ENCODE data around the gene OVCH1.
A peak's percentile ranks its signal among the peaks of the same experiment; 100 is the strongest.
"Not testable (repeated sequence)": the region's sequence is repeated elsewhere in the genome, so short reads cannot be mapped to it uniquely, and the experiment has no call there.

Gene OVCH1

GRCh38 chr12:29415111-29415510 is 82.4 kb downstream of the OVCH1 start:
- DNase-seq (ENCODE audit: low read depth, low spot score), result no peak

DNA sequence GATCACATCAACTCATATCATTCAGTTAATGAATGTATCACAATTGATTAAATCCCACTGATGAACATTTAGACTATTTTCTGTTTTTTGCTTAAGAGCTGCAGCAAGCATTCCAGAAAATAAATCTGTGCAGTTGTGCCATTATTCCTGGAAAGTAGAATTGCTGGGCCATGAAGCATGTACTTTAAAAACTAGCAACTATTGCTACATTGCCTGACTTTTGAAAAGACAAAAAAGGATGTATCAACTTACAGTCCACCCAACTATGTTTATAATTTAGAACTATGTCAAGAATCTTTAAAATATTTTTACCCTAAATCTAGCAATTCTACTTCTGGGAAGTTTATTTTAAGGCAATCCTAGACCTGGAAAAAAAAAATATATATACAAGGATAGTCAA is 83.1 kb downstream of the OVCH1 start:
- no peak for DNase-seq (ENCODE audit: low read depth, low spot score)

DNA sequence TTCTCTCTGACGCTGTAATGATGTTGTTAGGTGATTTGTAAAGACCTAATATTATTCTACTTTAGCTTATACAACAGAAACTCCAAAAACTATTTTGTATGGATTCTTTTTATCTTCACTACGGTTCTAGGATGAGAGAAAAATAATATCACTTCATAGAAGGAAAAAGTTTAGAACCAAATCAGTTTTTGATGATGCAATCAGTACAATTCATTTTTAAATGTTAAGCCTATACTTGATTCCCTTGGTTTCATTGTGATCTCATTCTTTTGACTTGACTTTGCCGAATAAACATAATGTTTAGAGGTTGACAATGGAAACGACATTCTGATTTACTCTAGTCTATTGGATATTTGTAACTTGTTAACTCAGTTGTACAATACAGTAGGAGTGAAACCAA is 91.9 kb downstream of the OVCH1 start:
- no peak for DNase-seq (ENCODE audit: low read depth, low spot score)

GRCh38 chr12:29403991-29404390 is 93.5 kb downstream of the OVCH1 start:
- no peak for DNase-seq (ENCODE audit: low read depth, low spot score)

DNA sequence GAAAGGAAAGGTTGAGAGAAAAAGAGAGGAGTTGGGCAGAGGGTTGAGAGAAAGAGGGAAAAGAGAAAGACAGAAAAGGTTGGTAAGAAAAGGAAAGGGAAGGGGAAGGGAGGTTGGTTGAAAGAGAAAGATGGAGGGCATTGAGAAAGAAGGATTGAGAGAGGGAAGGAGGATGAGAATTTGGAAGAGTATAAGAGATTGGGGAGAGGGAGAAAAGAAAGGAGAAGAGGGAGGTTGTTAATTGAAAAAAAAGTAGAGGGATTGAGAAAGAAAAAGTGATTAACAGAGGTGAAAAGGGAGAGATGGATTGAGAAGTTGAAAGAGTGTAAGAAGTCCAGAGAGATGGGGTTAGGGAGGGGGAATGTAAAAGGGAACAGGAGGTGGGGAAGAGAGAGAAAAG is 95.0 kb downstream of the OVCH1 start:
- DNase-seq (ENCODE audit: low read depth, low spot score), result no peak

DNA sequence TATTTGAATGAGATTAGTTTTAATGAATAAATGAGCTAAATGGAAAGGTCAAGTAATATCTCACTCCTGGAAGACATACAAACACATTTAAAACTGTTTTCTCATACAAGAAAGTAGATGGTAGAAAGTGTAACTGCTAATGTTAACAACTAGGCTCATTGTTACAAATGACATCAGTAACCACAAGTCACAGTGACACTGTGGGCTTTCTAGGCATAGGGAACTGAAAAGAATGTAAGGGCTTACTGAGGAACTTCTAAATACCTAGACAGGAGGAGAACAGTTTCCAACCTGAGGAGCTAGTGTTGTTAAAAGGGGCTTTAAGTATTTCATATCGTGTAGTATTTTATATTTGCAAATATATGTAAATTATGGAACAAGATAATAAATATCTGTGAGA is 99.0 kb downstream of the OVCH1 start:
- no peak for DNase-seq (ENCODE audit: low read depth, low spot score)

GRCh38 chr12:29396774-29397173 is 100.7 kb downstream of the OVCH1 start:
- DNase-seq (ENCODE audit: low read depth, low spot score), result no peak

- no peak for DNase-seq (ENCODE audit: low read depth, low spot score)
Observed at GRCh38 chr12:29395356-29395755, 102.1 kb downstream of the OVCH1 start.

GRCh38 chr12:29390419-29390818 is 107.1 kb downstream of the OVCH1 start:
- DNase-seq (ENCODE audit: low read depth, low spot score), result not testable (repeated sequence)

DNA sequence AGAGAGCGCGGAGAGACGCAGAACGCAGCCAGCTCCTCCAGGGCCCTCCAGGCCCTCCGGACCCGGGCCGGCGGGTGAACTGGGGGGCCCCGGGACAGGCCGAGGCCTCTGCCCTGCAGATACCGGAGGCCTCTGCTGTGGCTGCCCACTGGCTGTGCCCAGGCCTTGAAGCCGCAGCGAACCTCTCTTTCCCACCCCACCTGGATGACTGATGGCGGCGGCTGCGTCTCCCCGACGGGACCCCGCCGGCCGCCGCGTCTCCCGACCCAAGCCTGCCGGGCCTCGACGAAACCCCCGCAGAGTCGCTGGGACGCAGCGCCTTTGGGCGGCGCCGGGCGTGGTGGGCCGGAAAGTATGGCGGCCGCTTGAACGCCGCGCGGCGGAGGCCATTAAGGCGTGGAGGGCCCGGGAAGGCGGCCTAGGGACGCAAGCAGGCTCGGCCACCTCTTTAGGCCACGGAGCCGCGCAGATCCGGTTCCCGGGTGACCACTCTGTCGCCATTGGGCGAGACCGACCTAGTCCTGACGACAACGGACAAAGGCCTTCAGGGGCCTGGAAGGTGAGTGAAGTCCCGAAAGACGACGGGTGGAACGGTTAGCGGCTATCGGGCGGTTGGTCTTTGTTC is 108.1 kb downstream of the OVCH1 start:
- DNase-seq (ENCODE audit: low read depth, low spot score), result no peak

DNA sequence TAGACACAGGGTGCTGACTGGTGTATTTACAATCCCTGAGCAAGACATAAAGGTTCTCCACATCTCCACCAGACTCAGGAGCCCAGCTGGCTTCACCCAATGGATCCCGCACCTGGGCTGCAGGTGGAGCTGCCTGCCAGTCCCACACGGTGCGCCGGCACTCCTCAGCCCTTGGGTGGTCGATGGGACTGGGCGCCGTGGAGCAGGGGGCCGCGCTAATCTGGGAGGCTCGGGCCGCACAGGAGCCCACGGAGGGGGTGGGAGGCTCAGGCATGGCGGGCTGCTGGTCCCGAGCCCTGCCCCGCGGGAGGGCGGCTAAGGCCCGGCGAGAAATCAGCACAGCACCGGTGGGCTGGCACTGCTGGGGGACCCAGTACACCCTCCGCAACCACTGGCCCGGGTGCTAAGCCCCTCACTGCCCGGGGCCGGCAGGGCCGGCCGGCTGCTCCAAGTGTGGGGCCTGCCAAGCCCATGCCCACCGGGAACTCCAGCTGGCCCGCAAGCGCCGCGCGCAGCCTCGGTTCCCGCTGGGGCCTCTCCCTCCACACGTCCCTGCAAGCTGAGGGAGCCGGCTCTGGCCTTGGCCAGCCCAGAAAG is 111.3 kb downstream of the OVCH1 start:
- not testable (repeated sequence) for DNase-seq (ENCODE audit: low read depth, low spot score)

GRCh38 chr12:29385194-29385593 is 112.3 kb downstream of the OVCH1 start:
- not testable (repeated sequence) for DNase-seq (ENCODE audit: low read depth, low spot score)

- no peak for DNase-seq (ENCODE audit: low read depth, low spot score)
Observed at GRCh38 chr12:29382251-29382650, 115.2 kb downstream of the OVCH1 start.

DNA sequence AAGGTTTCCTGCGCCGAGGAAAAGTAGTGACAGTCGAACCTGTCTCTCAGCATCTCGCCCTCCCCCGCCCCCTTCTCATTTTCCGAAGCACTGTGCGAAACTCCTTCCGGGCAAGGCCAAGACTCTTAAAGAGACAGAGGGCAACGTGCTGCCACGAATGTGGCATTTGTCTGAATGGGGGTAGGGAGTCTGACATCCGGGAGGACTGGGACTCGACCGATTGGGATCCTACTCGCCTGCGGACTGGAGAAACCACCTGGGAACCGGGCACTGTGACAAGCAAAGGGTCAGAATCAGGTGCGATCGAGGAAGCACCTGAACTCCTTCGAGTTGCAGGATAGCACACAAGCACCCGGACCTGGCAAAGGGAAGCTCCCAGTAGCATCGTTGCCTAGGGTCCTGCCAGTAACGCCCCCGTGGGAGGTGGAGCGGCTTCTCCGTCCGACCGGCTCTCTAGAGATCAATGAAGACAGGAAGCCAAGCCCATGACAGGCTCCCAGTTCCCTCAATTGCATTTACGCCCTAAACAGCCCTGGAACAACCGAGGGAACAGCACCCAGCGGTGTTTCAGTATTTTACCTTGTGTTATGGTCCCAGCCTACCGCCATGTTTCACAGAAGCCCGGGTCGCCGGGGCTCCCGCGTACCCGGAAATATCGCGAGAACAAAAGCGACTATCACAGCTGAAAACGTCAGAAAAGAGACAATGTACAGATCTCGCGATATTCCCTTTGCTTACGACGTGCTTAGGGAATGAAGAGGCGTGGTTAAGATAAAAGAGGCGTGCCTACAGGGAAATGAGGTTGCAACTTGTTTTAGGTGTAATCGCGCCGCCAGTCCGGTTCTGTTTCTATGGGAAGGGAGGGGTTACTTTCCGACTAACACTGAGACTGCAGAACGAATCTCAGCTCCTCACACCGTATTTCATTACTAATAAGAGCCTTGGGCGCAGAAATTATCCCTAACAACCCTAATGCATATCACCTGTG is 116.7 kb downstream of the OVCH1 start, which contains the start of gene ERGIC2:
Gene ERGIC2 (minus strand): TSS at position 637 of the 988 bp plus-strand sequence. CDS start 9,539 bp downstream, outside the sequence.
- peak; percentile 93 for DNase-seq (ENCODE audit: low read depth, low spot score)
